Smooth muscle cell (in vitro differentiated cells): ENCODE data around the gene COMT. TPM values are rescaled to one million over a fixed set of nuclear protein-coding genes. Genes with fewer than 3 reads are reported as not detected.

Experiments
- DNase-seq: peaks from one replicate; lab custom pipeline; 2025; ENCODE audit not compliant: unreplicated experiment; lab: John Stamatoyannopoulos, UW
- H2AFZ ChIP-seq: fragments of 200-600 bp; sonication (generic); 2 replicates; pipeline ENCODE4 v1.6.0; 2016; ENCODE audit warnings: antibody characterized with exemption, low read depth, mild to moderate bottlenecking
- H3F3A ChIP-seq: fragments of 200-600 bp; sonication (generic); 2 replicates; pipeline ENCODE4 v1.6.0; 2017; ENCODE audit warnings: antibody characterized with exemption, low read depth
- H3K27ac ChIP-seq: fragments of 200-600 bp; sonication (generic); 2 replicates; pipeline ENCODE4 v1.5.1; 2016; ENCODE audit warnings: low read depth, mild to moderate bottlenecking
- H3K27me3 ChIP-seq: fragments of 200-600 bp; sonication (generic); 2 replicates; pipeline ENCODE4 v1.6.1; 2016; ENCODE audit warnings: low read depth, mild to moderate bottlenecking
- H3K36me3 ChIP-seq: fragments of 200-600 bp; sonication (generic); 2 replicates; pipeline ENCODE4 v1.5.1; 2016; ENCODE audit warnings: low read depth
- H3K4me1 ChIP-seq: fragments of 200-600 bp; sonication (generic); 2 replicates; pipeline ENCODE4 v1.5.1; 2016; ENCODE audit warnings: low read depth
- H3K4me2 ChIP-seq: fragments of 200-600 bp; sonication (generic); 2 replicates; pipeline ENCODE4 v1.6.0; 2016; ENCODE audit warnings: mild to moderate bottlenecking
- H3K4me3 ChIP-seq: fragments of 200-600 bp; sonication (generic); 2 replicates; pipeline ENCODE4 v1.5.1; 2016; ENCODE audit warnings: mild to moderate bottlenecking
- H3K79me2 ChIP-seq: fragments of 200-600 bp; sonication (generic); 2 replicates; pipeline ENCODE4 v1.6.0; 2016; ENCODE audit warnings: low read depth, mild to moderate bottlenecking
- H3K9ac ChIP-seq: fragments of 200-600 bp; sonication (generic); 2 replicates; pipeline ENCODE4 v1.6.0; 2016; ENCODE audit warnings: low read depth
- H3K9me3 ChIP-seq: fragments of 200-600 bp; sonication (generic); replicated peaks from 2 replicates; pipeline ENCODE4 v1.5.1; 2016; ENCODE audit warnings: low read depth
- H4K20me1 ChIP-seq: fragments of 200-600 bp; sonication (generic); 2 replicates; pipeline ENCODE4 v1.6.0; 2016; ENCODE audit warnings: low read depth
- WGBS: methylation state at CpG from one replicate; pipeline ENCODE4 v1.1.7; 2016; ENCODE audit warnings: low lambda C conversion rate; 5-methylcytosine and 5-hydroxymethylcytosine counted together
- polyA plus RNA-seq: library from polyadenylated mRNA; unstranded; fragments of >200 nt; fragmentation: Nextera tagmentation; extraction: Ambion mirVana; gene quantifications from 2 replicates; pipeline ENCODE4 v1.2.1, GENCODE V29; 2016
- total RNA-seq: library from RNA; depleted of rRNA; stranded (reverse); fragments of >200 nt; gene quantifications from 2 replicates; pipeline ENCODE4 v1.2.3, GENCODE V29; 2014
- TF ChIP-seq, protein P1 (sequence below): fragments of 200-600 bp; sonication (generic); IDR thresholded peaks from 2 replicates; pipeline ENCODE4 v1.5.1; 2017; ENCODE audit warnings: borderline replicate concordance, mild to moderate bottlenecking, antibody characterized with exemption; ENCODE audit not compliant: insufficient read depth, poor library complexity, severe bottlenecking

COMT gene
- total and polyA plus RNA-seq, 2 experiments from 2014 or later, result 4.1 to 6.2 TPM

DNA sequence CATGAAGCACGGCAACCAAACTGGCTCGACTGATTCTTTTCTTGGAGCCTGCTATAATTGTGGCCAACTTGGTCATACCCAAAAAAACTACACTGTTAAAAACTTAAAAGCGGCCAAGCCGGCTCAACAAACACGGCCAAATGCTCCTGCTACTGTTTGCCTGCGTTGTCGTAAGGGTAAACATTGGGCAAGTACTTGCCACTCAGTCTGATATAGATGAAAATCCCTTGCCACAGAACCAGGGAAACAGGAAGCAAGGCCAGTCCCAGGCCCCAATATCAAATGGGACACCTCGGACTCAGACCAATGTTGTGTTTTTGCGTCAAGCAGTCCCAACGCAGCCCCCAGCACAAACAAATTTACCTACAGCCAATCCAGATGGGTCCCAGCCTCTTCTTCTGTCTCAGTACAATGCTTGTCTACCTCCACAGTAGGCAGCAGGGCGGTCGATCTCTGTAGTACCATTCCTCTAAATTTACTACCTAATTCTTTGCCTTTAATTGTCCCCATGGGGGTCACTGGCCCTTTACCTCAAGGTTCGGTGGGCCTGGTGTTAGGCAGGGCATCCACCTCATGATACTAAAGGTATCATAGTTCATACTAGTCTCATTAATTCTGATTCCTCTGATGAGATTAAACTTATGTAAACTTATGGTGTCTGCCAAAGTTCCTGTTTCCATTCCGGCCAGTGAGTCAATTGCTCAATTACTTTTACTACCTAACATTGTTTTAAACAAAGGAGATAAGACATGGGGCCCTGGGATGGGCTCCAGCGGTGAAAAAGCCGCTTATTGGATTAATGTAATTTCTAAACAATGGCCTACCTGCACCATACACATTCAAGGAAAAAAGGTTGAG is 3.7 kb upstream of the COMT start:
- peaks cover 7% of the 10 kb centered on the region for H3K4me1 ChIP-seq
- H2AFZ ChIP-seq, result no peak overlapping the region
- H3K79me2 ChIP-seq, result no peaks in the 10 kb centered on the region
- TF ChIP-seq, protein P1, sequence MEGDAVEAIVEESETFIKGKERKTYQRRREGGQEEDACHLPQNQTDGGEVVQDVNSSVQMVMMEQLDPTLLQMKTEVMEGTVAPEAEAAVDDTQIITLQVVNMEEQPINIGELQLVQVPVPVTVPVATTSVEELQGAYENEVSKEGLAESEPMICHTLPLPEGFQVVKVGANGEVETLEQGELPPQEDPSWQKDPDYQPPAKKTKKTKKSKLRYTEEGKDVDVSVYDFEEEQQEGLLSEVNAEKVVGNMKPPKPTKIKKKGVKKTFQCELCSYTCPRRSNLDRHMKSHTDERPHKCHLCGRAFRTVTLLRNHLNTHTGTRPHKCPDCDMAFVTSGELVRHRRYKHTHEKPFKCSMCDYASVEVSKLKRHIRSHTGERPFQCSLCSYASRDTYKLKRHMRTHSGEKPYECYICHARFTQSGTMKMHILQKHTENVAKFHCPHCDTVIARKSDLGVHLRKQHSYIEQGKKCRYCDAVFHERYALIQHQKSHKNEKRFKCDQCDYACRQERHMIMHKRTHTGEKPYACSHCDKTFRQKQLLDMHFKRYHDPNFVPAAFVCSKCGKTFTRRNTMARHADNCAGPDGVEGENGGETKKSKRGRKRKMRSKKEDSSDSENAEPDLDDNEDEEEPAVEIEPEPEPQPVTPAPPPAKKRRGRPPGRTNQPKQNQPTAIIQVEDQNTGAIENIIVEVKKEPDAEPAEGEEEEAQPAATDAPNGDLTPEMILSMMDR, result no peak
- no peaks in the 10 kb centered on the region for H3K36me3 ChIP-seq
- peaks cover 2% of the 10 kb centered on the region for H3F3A ChIP-seq
- no peak overlapping the region for H3K4me3 ChIP-seq
- H3K9me3 ChIP-seq, result no peaks in the 10 kb centered on the region
- no peak overlapping the region for H3K9ac ChIP-seq
- no peak overlapping the region for H3K4me2 ChIP-seq
- H4K20me1 ChIP-seq, result no peaks in the 10 kb centered on the region
- no peak for DNase-seq
- WGBS, result 87% methylated on average over 16 of the region's 16 CpGs
- no peaks in the 10 kb centered on the region for H3K27me3 ChIP-seq
- no peak overlapping the region for H3K27ac ChIP-seq

DNA sequence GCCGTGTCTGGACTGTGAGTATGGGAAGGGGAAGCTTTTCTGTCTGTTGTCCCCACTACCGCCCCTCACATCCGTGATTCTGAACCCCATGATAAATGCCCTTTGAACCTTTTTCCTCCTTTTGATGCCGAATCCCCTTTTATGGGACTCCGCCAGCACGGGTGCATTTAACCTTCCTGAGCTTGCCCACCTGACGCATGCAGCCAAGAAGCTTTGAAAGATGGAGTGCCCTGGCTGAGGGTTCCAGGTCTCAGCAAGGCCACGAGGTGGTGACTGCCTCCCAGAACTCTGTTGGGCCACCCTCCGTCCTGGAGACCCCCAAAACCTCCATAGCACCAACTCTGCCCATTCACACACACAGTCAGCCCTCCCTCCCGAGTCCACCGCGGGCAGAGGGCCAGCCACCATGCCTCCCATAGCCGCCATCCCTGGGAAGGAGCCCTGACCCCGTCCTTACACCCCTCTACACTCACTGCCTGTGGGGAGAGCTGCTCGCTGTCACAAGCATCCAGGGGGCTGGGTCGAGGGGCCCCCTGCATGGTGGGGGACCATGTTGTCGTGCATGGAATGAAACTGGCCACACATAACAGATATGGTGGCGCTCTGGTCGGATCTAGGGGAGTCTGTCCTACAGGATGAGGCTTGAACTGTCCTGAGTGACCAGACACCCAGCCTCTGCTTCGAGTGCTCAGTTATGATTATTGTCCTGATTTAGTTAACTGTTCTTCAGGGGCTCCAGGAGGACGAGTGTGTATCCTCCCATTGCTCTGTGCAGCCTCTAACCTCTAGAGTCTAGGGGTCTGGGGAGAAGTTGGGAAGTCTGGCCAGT is 822 bp upstream of the COMT start:
- Histone ChIP-seq H4K20me1 (no peaks in the 10 kb centered on the region), H3K27me3 (no peaks in the 10 kb centered on the region), H3K79me2 (no peaks in the 10 kb centered on the region), H3K9ac (no peak overlapping the region), H3K9me3 (no peaks in the 10 kb centered on the region), H3F3A (peaks cover 7% of the 10 kb centered on the region), H3K36me3 (no peaks in the 10 kb centered on the region), H2AFZ (no peak overlapping the region), H3K4me1 (peaks cover 15% of the 10 kb centered on the region), H3K4me2 (no peak overlapping the region), H3K27ac (no peak overlapping the region), H3K4me3 (no peak overlapping the region)
- TF ChIP-seq, protein P1, result no peak
- DNase-seq, result no peak
- 93% methylated on average over 21 of the region's 21 CpGs for WGBS

DNA sequence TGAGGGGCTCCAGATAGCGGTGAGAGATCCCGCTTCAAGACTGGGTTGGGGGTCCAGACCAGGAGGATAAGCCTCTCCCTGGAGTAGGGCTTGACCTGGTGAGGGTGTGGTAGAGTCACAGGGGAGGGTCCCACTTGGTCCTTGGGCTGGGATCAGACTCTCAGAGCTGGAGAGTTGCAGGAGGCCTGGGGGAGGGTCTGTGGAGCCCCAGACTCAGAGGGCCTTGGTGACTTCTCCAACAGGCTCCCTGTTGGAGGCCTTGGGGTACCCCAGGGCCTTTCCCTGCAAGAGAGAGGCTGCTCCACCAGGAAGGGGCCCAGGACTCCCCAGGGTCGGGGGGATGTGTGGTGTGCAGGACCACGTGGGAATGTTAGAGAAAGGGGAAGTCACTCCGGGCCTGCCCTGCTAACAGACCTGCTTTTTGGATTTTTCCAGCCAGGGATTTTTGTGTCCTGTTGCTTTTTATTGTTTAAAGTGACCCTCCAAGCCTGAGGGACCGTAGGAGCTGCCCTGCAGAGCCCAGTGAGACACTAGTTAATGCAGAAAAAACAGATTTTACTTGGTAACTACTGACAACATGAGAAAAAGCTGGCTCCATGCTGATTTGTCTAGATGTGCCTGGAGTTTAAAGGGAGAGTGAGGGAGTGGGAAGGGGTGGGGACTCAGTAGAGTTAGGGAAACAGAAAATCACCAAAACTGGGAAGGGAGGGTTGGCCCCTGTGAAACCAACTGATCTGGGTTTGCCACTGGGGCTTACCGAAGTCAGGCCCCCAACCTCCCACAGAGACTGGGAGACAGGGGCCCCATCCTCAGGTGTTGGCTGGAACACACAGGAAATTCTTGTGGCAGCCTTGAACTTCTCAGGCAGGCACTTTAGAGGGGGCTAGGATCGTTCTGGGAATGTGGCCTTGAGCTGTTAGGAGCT is 847 bp downstream of the COMT start:
- Histone ChIP-seq H2AFZ (peak overlapping the region; percentile 23), H3K4me3 (no peak overlapping the region), H3K9ac (peak overlapping the region; percentile 73), H3K27ac (peak overlapping the region; percentile 89), H3K4me1 (peaks cover 15% of the 10 kb centered on the region), H3K36me3 (no peaks in the 10 kb centered on the region), H4K20me1 (no peaks in the 10 kb centered on the region), H3K9me3 (no peaks in the 10 kb centered on the region), H3K79me2 (no peaks in the 10 kb centered on the region), H3K27me3 (no peaks in the 10 kb centered on the region), H3K4me2 (peak overlapping the region; percentile 54), H3F3A (peaks cover 7% of the 10 kb centered on the region)
- TF ChIP-seq, protein P1, result no peak
- no peak for DNase-seq
- 54% methylated on average over 8 of the region's 8 CpGs for WGBS
